Stimulated activated CD4-positive, alpha-beta T cell treated with anti-CD3 and anti-CD28 coated beads, Interleukin-2, amount 100 ng/mL, for 48 hours (primary cell): ENCODE measurements around the gene CSNK2A1.
A peak's percentile ranks its signal among the peaks of the same experiment; 100 is the strongest.
"Not testable (repeated sequence)": the region's sequence is repeated elsewhere in the genome, so short reads cannot be mapped to it uniquely, and the experiment has no call there.

Experiments
- DNase-seq, 2 donors: peaks; one replicate each; pipeline ENCODE4 v3.0.0-alpha.2; 2020

The CSNK2A1 gene

GRCh38 chr20:480044-480443, 63.5 kb downstream of the CSNK2A1 start:
- DNase-seq = no peak

GRCh38 chr20:479487-479886, 64.1 kb downstream of the CSNK2A1 start:
- DNase-seq = no peak

GRCh38 chr20:478949-479429, 64.6 kb downstream of the CSNK2A1 start:
- peak in 1 of 2 donors; percentile 23 for DNase-seq

- no peak for DNase-seq
Measured at GRCh38 chr20:478010-478948, 65.3 kb downstream of the CSNK2A1 start.

- DNase-seq = not testable (repeated sequence)
Measured at GRCh38 chr20:476561-477249, 66.9 kb downstream of the CSNK2A1 start.

- DNase-seq = no peak
Measured at GRCh38 chr20:475463-476357, 67.9 kb downstream of the CSNK2A1 start.

- no peak for DNase-seq
Measured at GRCh38 chr20:474581-474980, 69.0 kb downstream of the CSNK2A1 start.

- no peak for DNase-seq
Measured at GRCh38 chr20:472889-473292, 70.7 kb downstream of the CSNK2A1 start.

GRCh38 chr20:472137-472846, 71.3 kb downstream of the CSNK2A1 start:
- DNase-seq = no peak

GRCh38 chr20:469746-470490, 73.7 kb downstream of the CSNK2A1 start:
- no peak for DNase-seq

GRCh38 chr20:467755-468154, 75.8 kb downstream of the CSNK2A1 start:
- DNase-seq = no peak

- peak; percentile 72 to 81 for DNase-seq
Measured at GRCh38 chr20:462199-462991, 81.2 kb downstream of the CSNK2A1 start, which contains the start of gene TBC1D20. Gene TBC1D20 (minus strand): TSS chr20:462533. CDS start chr20:462405, 128 bp downstream.

GRCh38 chr20:461254-462198, 82.1 kb downstream of the CSNK2A1 start:
- peak; percentile 42 to 43 for DNase-seq

- DNase-seq = no peak
Measured at GRCh38 chr20:460707-461106, 82.9 kb downstream of the CSNK2A1 start.

GRCh38 chr20:460180-460579, 83.4 kb downstream of the CSNK2A1 start:
- DNase-seq = no peak

- no peak for DNase-seq
Measured at GRCh38 chr20:458776-459175, 84.8 kb downstream of the CSNK2A1 start.

GRCh38 chr20:454951-455350, 88.6 kb downstream of the CSNK2A1 start:
- DNase-seq = no peak

GRCh38 chr20:452021-452420, 91.6 kb downstream of the CSNK2A1 start:
- not testable (repeated sequence) for DNase-seq
